Sigmoid colon (tissue), 7 donors: ENCODE measurements around the gene LARP1. TPM values are rescaled to one million over a fixed set of nuclear protein-coding genes. Genes with fewer than 3 reads are reported as not detected.

Experiments used
- DNase-seq: peaks from one replicate; pipeline ENCODE4 v3.0.0-alpha.2; 2019
- H3K27ac ChIP-seq, 4 donors: fragments of 200-600 bp; sonication (generic); one replicate each; pipeline ENCODE4 v1.5.1; 2016 to 2019; ENCODE audit warnings: mild to moderate bottlenecking in 1 of 4
- H3K27me3 ChIP-seq, 3 donors: fragments of 200-600 bp; sonication (generic); one replicate each; pipeline ENCODE4 v1.5.1; 2019; ENCODE audit warnings: mild to moderate bottlenecking in 1 of 3
- H3K36me3 ChIP-seq, 4 donors: fragments of 200-600 bp; sonication (generic); one replicate each; pipeline ENCODE4 v1.5.1; 2016 to 2019
- H3K4me1 ChIP-seq, 4 donors: fragments of 200-600 bp; sonication (generic); one replicate each; pipeline ENCODE4 v1.5.1; 2017 to 2019
- H3K4me3 ChIP-seq, 4 donors: fragments of 200-600 bp; sonication (generic); one replicate each; pipeline ENCODE4 v1.5.1; 2017 to 2019; ENCODE audit warnings: mild to moderate bottlenecking in 2 of 4, moderate library complexity in 1 of 4
- H3K9me3 ChIP-seq, 4 donors: fragments of 200-600 bp in 3 of 4; sonication (generic) in 3 of 4; one replicate each; pipeline versions ENCODE4 v1.5.1 to v1.6.1; 2013 to 2019
- EP300 ChIP-seq, 4 donors: sonication (generic); formaldehyde crosslinking; IDR thresholded peaks; one replicate each; pipeline ENCODE4 v1.6.1; 2017; ENCODE audit warnings: antibody characterized with exemption in 4 of 4
- POLR2A ChIP-seq, 2 donors: fragments of 450-650 bp; IDR thresholded peaks; one replicate each; pipeline ENCODE4 v1.6.1; 2016; ENCODE audit warnings: antibody characterized with exemption in 2 of 2, mild to moderate bottlenecking in 2 of 2, moderate library complexity in 2 of 2
- POLR2AphosphoS5 ChIP-seq, 4 donors: sonication (generic); formaldehyde crosslinking; IDR thresholded peaks; one replicate each; pipeline ENCODE4 v1.6.1; 2017; ENCODE audit warnings: antibody characterized with exemption in 4 of 4
- WGBS, 2 donors: extraction: QIAGEN DNeasy Blood & Tissue Kit; methylation state at CpG; one replicate each; pipeline ENCODE4 v1.1.7; 2013; 5-methylcytosine and 5-hydroxymethylcytosine counted together
- intact Hi-C: fragments of 100-400 bp; cut with DNase I; formaldehyde crosslinking; loops from one replicate; pipeline ENCODE4 v1.15.1; 2023
- polyA plus RNA-seq, 3 donors: library from polyadenylated mRNA; stranded (reverse); fragments of 200-250 nt; gene quantifications; one replicate each; pipeline ENCODE4 v1.2.3, GENCODE V29; 2013
- total RNA-seq, 4 donors: library from RNA; depleted of rRNA; stranded (reverse); fragments of >200 nt; gene quantifications; one replicate each; pipeline ENCODE4 v1.1.0, GENCODE V29; 2016
- TF ChIP-seq, protein P1 (sequence below), 4 experiments: fragments of 450-650 bp in 3 of 4; fragments of 200-600 bp in 1 of 4; IDR thresholded peaks; one replicate each; pipeline ENCODE4 v1.5.1; 2016 to 2019; ENCODE audit warnings: antibody characterized with exemption in 4 of 4, mild to moderate bottlenecking in 3 of 4, moderate library complexity in 2 of 4
- donor health status: healthy with polysubstance abuse.
- donor health status: Bipolar disorder and iron deficiency.
- donor health status: healthy.

LARP1 gene
- total and polyA plus RNA-seq, 7 donors: 10.2 to 97.8 (median 49.0) TPM

- H3K4me3 ChIP-seq: no peak overlapping the region
- TF ChIP-seq, protein P1, sequence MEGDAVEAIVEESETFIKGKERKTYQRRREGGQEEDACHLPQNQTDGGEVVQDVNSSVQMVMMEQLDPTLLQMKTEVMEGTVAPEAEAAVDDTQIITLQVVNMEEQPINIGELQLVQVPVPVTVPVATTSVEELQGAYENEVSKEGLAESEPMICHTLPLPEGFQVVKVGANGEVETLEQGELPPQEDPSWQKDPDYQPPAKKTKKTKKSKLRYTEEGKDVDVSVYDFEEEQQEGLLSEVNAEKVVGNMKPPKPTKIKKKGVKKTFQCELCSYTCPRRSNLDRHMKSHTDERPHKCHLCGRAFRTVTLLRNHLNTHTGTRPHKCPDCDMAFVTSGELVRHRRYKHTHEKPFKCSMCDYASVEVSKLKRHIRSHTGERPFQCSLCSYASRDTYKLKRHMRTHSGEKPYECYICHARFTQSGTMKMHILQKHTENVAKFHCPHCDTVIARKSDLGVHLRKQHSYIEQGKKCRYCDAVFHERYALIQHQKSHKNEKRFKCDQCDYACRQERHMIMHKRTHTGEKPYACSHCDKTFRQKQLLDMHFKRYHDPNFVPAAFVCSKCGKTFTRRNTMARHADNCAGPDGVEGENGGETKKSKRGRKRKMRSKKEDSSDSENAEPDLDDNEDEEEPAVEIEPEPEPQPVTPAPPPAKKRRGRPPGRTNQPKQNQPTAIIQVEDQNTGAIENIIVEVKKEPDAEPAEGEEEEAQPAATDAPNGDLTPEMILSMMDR (IDR thresholded peaks at IDR 0.05): no peak
- TF ChIP-seq EP300 (IDR thresholded peaks at IDR 0.05) (no peak), POLR2AphosphoS5 (IDR thresholded peaks at IDR 0.05) (no peak), POLR2A (IDR thresholded peaks at IDR 0.05) (no peak)
- no peak overlapping the region for H3K27ac ChIP-seq
- peaks cover 14 to 99% (median 55%) of the 10 kb centered on the region in 4 donors for H3K36me3 ChIP-seq
- no peaks in the 10 kb centered on the region for H3K9me3 ChIP-seq
- H3K4me1 ChIP-seq: peaks cover 0 to 8% (median 5%) of the 10 kb centered on the region in 4 donors
- no peaks in the 10 kb centered on the region for H3K27me3 ChIP-seq
- 73 to 89% methylated on average over 7 of the region's 7 CpGs for WGBS, 2 donors
- DNase-seq: no peak
- intact Hi-C loops: loop anchor here (5.0 kb wide), 1 partner anchor 54 kb away; the partner anchor contains the start of gene LARP1
Measured at GRCh38 chr5:154811239-154811638, 56.1 kb downstream of the LARP1 start.

GRCh38 chr5:154811653-154812465, 56.7 kb downstream of the LARP1 start:
- intact Hi-C loops: loop anchor here (1.0 to 5.0 kb wide), 2 partner anchors 55 to 162 kb away; partner anchors contain the start of gene LARP1
- Histone ChIP-seq H3K9me3 (no peaks in the 10 kb centered on the region), H3K27me3 (no peaks in the 10 kb centered on the region), H3K4me3 (no peak overlapping the region), H3K36me3 (peaks cover 14 to 99% (median 54%) of the 10 kb centered on the region in 4 donors), H3K4me1 (peaks cover 0 to 8% (median 5%) of the 10 kb centered on the region in 4 donors), H3K27ac (no peak overlapping the region)
- no peak for TF ChIP-seq EP300 (IDR thresholded peaks at IDR 0.05)
- no peak for TF ChIP-seq POLR2A (IDR thresholded peaks at IDR 0.05)
- TF ChIP-seq, protein P1 (IDR thresholded peaks at IDR 0.05): peak; percentile 73 to 91 (median 87)
- TF ChIP-seq POLR2AphosphoS5 (IDR thresholded peaks at IDR 0.05): peak in 1 of 4 donors; percentile 19
- 17 to 44% methylated on average over 3 of the region's 3 CpGs for WGBS, 2 donors
- peak; percentile 78 for DNase-seq

GRCh38 chr5:154813158-154813557, 58.0 kb downstream of the LARP1 start:
- Histone ChIP-seq H3K4me1 (peaks cover 0 to 11% (median 6%) of the 10 kb centered on the region in 4 donors), H3K9me3 (no peaks in the 10 kb centered on the region), H3K27me3 (no peaks in the 10 kb centered on the region), H3K36me3 (peaks cover 14 to 95% (median 49%) of the 10 kb centered on the region in 4 donors), H3K4me3 (no peak overlapping the region), H3K27ac (peak overlapping the region in 2 of 4 donors; percentile 24 to 43)
- 70 to 87% methylated on average over 4 of the region's 4 CpGs for WGBS, 2 donors
- TF ChIP-seq POLR2A (IDR thresholded peaks at IDR 0.05): no peak
- no peak for TF ChIP-seq EP300 (IDR thresholded peaks at IDR 0.05)
- TF ChIP-seq, protein P1 (IDR thresholded peaks at IDR 0.05): no peak
- TF ChIP-seq POLR2AphosphoS5 (IDR thresholded peaks at IDR 0.05): no peak
- DNase-seq: no peak
- intact Hi-C loops: loop anchor here (5.0 kb wide), 1 partner anchor 56 kb away; the partner anchor contains the start of gene LARP1

DNA sequence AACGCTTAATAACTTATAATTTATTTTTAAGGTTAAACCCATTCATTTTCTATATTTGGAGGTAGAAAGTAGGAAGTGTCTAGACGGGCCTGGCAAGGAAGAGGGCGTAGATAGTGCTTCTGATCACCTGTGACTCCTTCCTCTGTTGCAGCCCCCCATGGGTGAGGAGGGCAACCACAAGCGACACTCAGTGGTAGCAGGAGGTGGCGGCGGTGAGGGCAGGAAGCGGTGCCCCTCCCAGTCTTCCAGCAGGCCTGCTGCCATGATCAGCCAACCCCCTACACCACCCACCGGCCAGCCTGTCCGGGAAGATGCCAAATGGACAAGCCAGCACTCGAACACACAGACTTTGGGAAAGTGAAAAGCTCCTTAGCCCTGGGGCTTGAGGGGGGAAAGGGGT, 58.6 kb downstream of the LARP1 start:
- no peak for TF ChIP-seq POLR2A (IDR thresholded peaks at IDR 0.05)
- TF ChIP-seq EP300 (IDR thresholded peaks at IDR 0.05): no peak
- TF ChIP-seq POLR2AphosphoS5 (IDR thresholded peaks at IDR 0.05): no peak
- H3K27me3 ChIP-seq: no peaks in the 10 kb centered on the region
- intact Hi-C loops: loop anchor here (5.0 kb wide), 1 partner anchor 56 kb away; the partner anchor contains the start of gene LARP1
- 55 to 88% methylated on average over 10 of the region's 10 CpGs for WGBS, 2 donors
- H3K4me1 ChIP-seq: peaks cover 0 to 15% (median 11%) of the 10 kb centered on the region in 4 donors
- H3K36me3 ChIP-seq: peaks cover 14 to 95% (median 46%) of the 10 kb centered on the region in 4 donors
- no peak overlapping the region for H3K4me3 ChIP-seq
- H3K27ac ChIP-seq: peak overlapping the region in 2 of 4 donors; percentile 24 to 43
- DNase-seq: no peak
- no peaks in the 10 kb centered on the region for H3K9me3 ChIP-seq

GRCh38 chr5:154815025-154815424, 59.8 kb downstream of the LARP1 start:
- Histone ChIP-seq H3K4me3 (no peak overlapping the region), H3K4me1 (peaks cover 0 to 18% (median 12%) of the 10 kb centered on the region in 4 donors), H3K27ac (no peak overlapping the region), H3K27me3 (no peaks in the 10 kb centered on the region), H3K9me3 (no peaks in the 10 kb centered on the region), H3K36me3 (peaks cover 14 to 95% (median 45%) of the 10 kb centered on the region in 4 donors)
- WGBS, 2 donors: 90 to 93% methylated on average over 11 of the region's 11 CpGs
- TF ChIP-seq POLR2A (IDR thresholded peaks at IDR 0.05) (no peak), EP300 (IDR thresholded peaks at IDR 0.05) (no peak), POLR2AphosphoS5 (IDR thresholded peaks at IDR 0.05) (no peak)
- TF ChIP-seq, protein P1 (IDR thresholded peaks at IDR 0.05): no peak
- no peak for DNase-seq
- intact Hi-C loops: no loop called here
